H9 (cell line): ENCODE data around the gene TCF21. TPM values are rescaled to one million over a fixed set of nuclear protein-coding genes. Genes with fewer than 3 reads are reported as not detected.

ENCODE experiments used
- DNase-seq: peaks from one replicate; pipeline ENCODE4 v3.0.0-alpha.2; 2017
- H2AFZ ChIP-seq: one replicate; pipeline ENCODE4 v1.6.1; 2013; ENCODE audit warnings: mild to moderate bottlenecking, low read length, control low read depth, moderate library complexity
- H2AK5ac ChIP-seq: 2 replicates; pipeline ENCODE4 v1.6.1; 2013; ENCODE audit warnings: low read length, control low read depth, mixed read lengths; ENCODE audit not compliant: insufficient read length
- H2BK120ac ChIP-seq: one replicate; pipeline ENCODE4 v1.6.1; 2013; ENCODE audit warnings: low read depth, mild to moderate bottlenecking, low read length, control low read depth, inconsistent platforms; ENCODE audit not compliant: poor library complexity, severe bottlenecking
- H2BK12ac ChIP-seq: 2 replicates; pipeline ENCODE4 v1.6.1; 2013; ENCODE audit warnings: low read length, control low read depth, mixed read lengths, low read depth; ENCODE audit not compliant: insufficient read length
- H2BK15ac ChIP-seq: 2 replicates; pipeline ENCODE4 v1.6.1; 2013; ENCODE audit warnings: low read depth, low read length, control low read depth
- H2BK20ac ChIP-seq: one replicate; pipeline ENCODE4 v1.6.1; 2013; ENCODE audit warnings: low read depth, mild to moderate bottlenecking, low read length, control low read depth, inconsistent platforms; ENCODE audit not compliant: poor library complexity, severe bottlenecking
- H2BK5ac ChIP-seq: 2 replicates; pipeline ENCODE4 v1.6.1; 2013; ENCODE audit warnings: low read length, control low read depth, mixed read lengths; ENCODE audit not compliant: insufficient read length
- H3K14ac ChIP-seq: 2 replicates; pipeline ENCODE4 v1.6.1; 2013; ENCODE audit warnings: low read length, control low read depth; ENCODE audit not compliant: insufficient read depth
- H3K18ac ChIP-seq: 2 replicates; pipeline ENCODE4 v1.6.1; 2013; ENCODE audit warnings: low read depth, mild to moderate bottlenecking, mixed read lengths, low read length, control low read depth; ENCODE audit not compliant: insufficient read length
- H3K23ac ChIP-seq: 2 replicates; pipeline ENCODE4 v1.6.1; 2013; ENCODE audit warnings: low read length, control low read depth, mixed read lengths, low read depth; ENCODE audit not compliant: insufficient read length
- H3K23me2 ChIP-seq: 2 replicates; pipeline ENCODE4 v1.6.1; 2013; ENCODE audit warnings: low read depth, mild to moderate bottlenecking, mixed read lengths, low read length, control low read depth; ENCODE audit not compliant: insufficient read length, poor library complexity, severe bottlenecking
- H3K27ac ChIP-seq: 2 replicates; pipeline ENCODE4 v1.5.1; 2013; ENCODE audit warnings: low read length, control low read depth, mixed read lengths, low read depth; ENCODE audit not compliant: insufficient read length
- H3K27me3 ChIP-seq: 2 replicates; pipeline ENCODE4 v1.6.1; 2013; ENCODE audit warnings: low read length, control low read depth, inconsistent platforms; ENCODE audit not compliant: insufficient read depth
- H3K4ac ChIP-seq: 2 replicates; pipeline ENCODE4 v1.6.1; 2013; ENCODE audit warnings: low read depth, mild to moderate bottlenecking, control low read depth, inconsistent platforms, low read length, moderate library complexity
- H3K4me1 ChIP-seq: 2 replicates; pipeline ENCODE4 v1.6.1; 2013; ENCODE audit warnings: low read length, control low read depth, inconsistent platforms; ENCODE audit not compliant: insufficient read depth
- H3K4me2 ChIP-seq: 2 replicates; pipeline ENCODE4 v1.6.1; 2013; ENCODE audit warnings: low read length, control low read depth, mixed read lengths; ENCODE audit not compliant: insufficient read length, insufficient read depth
- H3K56ac ChIP-seq: 2 replicates; pipeline ENCODE4 v1.6.1; 2013; ENCODE audit warnings: low read depth, mild to moderate bottlenecking, mixed read lengths, low read length, control low read depth; ENCODE audit not compliant: insufficient read length
- H3K79me1 ChIP-seq: 2 replicates; pipeline ENCODE4 v1.6.1; 2013; ENCODE audit warnings: low read depth, mild to moderate bottlenecking, moderate library complexity, low read length, control low read depth, inconsistent platforms; ENCODE audit not compliant: insufficient read depth, poor library complexity, severe bottlenecking
- H3K79me2 ChIP-seq: 2 replicates; pipeline ENCODE4 v1.6.1; 2013; ENCODE audit warnings: low read length, control low read depth, inconsistent platforms; ENCODE audit not compliant: insufficient read depth
- H3K9ac ChIP-seq: 2 replicates; pipeline ENCODE4 v1.6.1; 2013; ENCODE audit warnings: low read length, control low read depth, mixed read lengths; ENCODE audit not compliant: insufficient read length; ENCODE audit errors: extremely low read depth
- H3K9me3 ChIP-seq: one replicate; pipeline ENCODE4 v1.6.1; 2013; ENCODE audit warnings: low read depth, low read length, inconsistent platforms; ENCODE audit not compliant: control insufficient read depth
- H3T11ph ChIP-seq: one replicate; pipeline ENCODE4 v1.6.1; 2013; ENCODE audit warnings: mild to moderate bottlenecking, low read length, control low read depth, inconsistent platforms
- H4K20me1 ChIP-seq: one replicate; pipeline ENCODE4 v1.6.1; 2013; ENCODE audit not compliant: control insufficient read depth, insufficient read length, insufficient read depth
- H4K5ac ChIP-seq: 2 replicates; pipeline ENCODE4 v1.6.1; 2013; ENCODE audit warnings: low read depth, mild to moderate bottlenecking, mixed read lengths, low read length, control low read depth; ENCODE audit not compliant: insufficient read length
- H4K8ac ChIP-seq: replicated peaks from 2 replicates; pipeline ENCODE4 v1.6.1; 2013; ENCODE audit warnings: low read length, control low read depth, mixed read lengths, low read depth; ENCODE audit not compliant: insufficient read length
- H4K91ac ChIP-seq: 2 replicates; pipeline ENCODE4 v1.6.1; 2013; ENCODE audit warnings: low read depth, mild to moderate bottlenecking, moderate library complexity, mixed read lengths, low read length, control low read depth; ENCODE audit not compliant: insufficient read length
- H3K27ac Mint-ChIP-seq, 3 experiments: 2 replicates in 2 of 3; 3 replicates in 1 of 3; pipeline ENCODE4 v1.8.0; 2020 to 2021; ENCODE audit warnings: mixed read lengths in 3 of 3, mild to moderate bottlenecking in 1 of 3, moderate library complexity in 1 of 3
- H3K27me3 Mint-ChIP-seq: 2 replicates; pipeline ENCODE4 v1.8.0; 2021; ENCODE audit warnings: low read depth, mild to moderate bottlenecking, moderate library complexity, mixed read lengths
- H3K36me3 Mint-ChIP-seq, 3 experiments: 2 replicates in 2 of 3; 3 replicates in 1 of 3; pipeline ENCODE4 v1.8.0; 2020 to 2021; ENCODE audit warnings: low read depth in 3 of 3, mixed read lengths in 3 of 3; ENCODE audit not compliant: insufficient read depth in 1 of 3
- H3K4me1 Mint-ChIP-seq, 2 experiments: 2 replicates each; pipeline ENCODE4 v1.8.0; 2020; ENCODE audit warnings: mixed read lengths in 2 of 2
- H3K4me3 Mint-ChIP-seq, 2 experiments: 2 replicates in 1 of 2; 3 replicates in 1 of 2; pipeline ENCODE4 v1.8.0; 2020 to 2021; ENCODE audit warnings: mild to moderate bottlenecking in 2 of 2, mixed read lengths in 2 of 2, moderate library complexity in 1 of 2
- H3K9me3 Mint-ChIP-seq, 2 experiments: 2 replicates in 1 of 2; 3 replicates in 1 of 2; pipeline ENCODE4 v1.8.0; 2020; ENCODE audit warnings: mild to moderate bottlenecking in 2 of 2, mixed read lengths in 2 of 2, moderate library complexity in 1 of 2
- CTCF ChIP-seq: fragments of 200-600 bp; sonication (generic); conservative IDR thresholded peaks from 3 replicates; pipeline ENCODE4 v1.8.0; 2021; ENCODE audit warnings: antibody characterized with exemption, mild to moderate bottlenecking
- WGBS: extraction: QIAGEN DNeasy Blood & Tissue Kit; methylation state at CpG from one replicate; pipeline ENCODE4 v1.1.7; 2013; ENCODE audit warnings: missing lambda C conversion rate, low lambda C conversion rate, mixed read lengths; ENCODE audit not compliant: insufficient read length; ENCODE audit errors: extremely low coverage; 5-methylcytosine and 5-hydroxymethylcytosine counted together
- total RNA-seq: library from RNA; stranded (reverse); gene quantifications from 2 replicates; pipeline ENCODE4 v1.2.1, GENCODE V29; 2021

The TCF21 gene
- total RNA-seq, 1 experiment from 2014 or later = not detected

- Histone ChIP-seq H3K4me2 (no peak overlapping the region), H3K27ac (no peak overlapping the region), H3K79me2 (no peaks in the 10 kb centered on the region), H3K9me3 (no peaks in the 10 kb centered on the region), H2AFZ (no peak overlapping the region), H3K23ac (no peak overlapping the region), H3K4ac (no peak overlapping the region), H3K56ac (no peak overlapping the region), H3K23me2 (peaks cover 27% of the 10 kb centered on the region), H3K18ac (no peak overlapping the region), H2AK5ac (no peak overlapping the region), H3K79me1 (no peaks in the 10 kb centered on the region), H3K27me3 (peaks cover 69% of the 10 kb centered on the region), H3K4me1 (peaks cover 2% of the 10 kb centered on the region; the same call in 1 of the 2 replicates), H4K5ac (no peak overlapping the region), H3K14ac (no peak overlapping the region), H4K20me1 (no peaks in the 10 kb centered on the region), H4K8ac (no peak overlapping the region), H2BK120ac (no peak overlapping the region), H2BK15ac (no peak overlapping the region), H3T11ph (no peak overlapping the region), H3K9ac (no peak overlapping the region), H2BK12ac (no peak overlapping the region), H4K91ac (no peak overlapping the region), H2BK5ac (no peak overlapping the region), H2BK20ac (no peak overlapping the region)
- peaks cover 100% of the 10 kb centered on the region for H3K27me3 Mint-ChIP-seq
- no peak for DNase-seq
- H3K9me3 Mint-ChIP-seq = peaks cover 0 to 2% of the 10 kb centered on the region in 2 experiments; a peak in 1 of 5 replicates
- H3K27ac Mint-ChIP-seq = no peak overlapping the region
- TF ChIP-seq CTCF = no peak
- no CpG with 5 or more reads among the region's 4 CpGs for WGBS
- H3K4me1 Mint-ChIP-seq = peaks cover 33 to 50% of the 10 kb centered on the region in 2 experiments
- no peak overlapping the region for H3K4me3 Mint-ChIP-seq
- no peaks in the 10 kb centered on the region; a peak in 1 of 7 replicates for H3K36me3 Mint-ChIP-seq
Measured at GRCh38 chr6:133893946-133894345, 5.0 kb downstream of the TCF21 start.
